ENCODE measurements around the gene CDH20.

Gene CDH20

GRCh38 chr18:61333271-61333745 is at the start of gene CDH20:
TSS of gene CDH20 (plus strand) at chr18:61333430.
- DNase-seq (ENCODE audit: insufficient read length, low spot score) = no peak
- FAIRE-seq = no peak

GRCh38 chr18:61284039-61284438 is 49.2 kb upstream of the CDH20 start:
- FAIRE-seq = no peak
- no peak for DNase-seq (ENCODE audit: insufficient read length, low spot score)

DNA sequence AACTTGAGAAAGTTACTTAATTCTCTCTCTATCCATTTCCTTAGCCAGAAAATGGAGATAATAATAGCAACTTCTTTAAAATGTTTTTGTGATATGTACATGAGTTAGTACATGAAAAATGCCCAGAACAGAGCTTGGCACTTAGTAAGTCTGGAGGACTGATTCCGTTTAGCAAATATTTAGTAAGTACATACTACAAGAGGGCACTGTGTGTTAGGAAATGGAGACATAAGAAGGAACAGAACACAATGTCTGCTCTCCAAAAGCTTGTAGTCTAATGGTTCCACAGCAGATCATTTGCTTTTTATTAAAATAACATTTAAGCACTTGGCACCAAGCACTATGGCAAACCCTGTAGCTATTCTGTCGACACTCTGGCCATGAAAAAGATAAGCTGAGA is 47.5 kb upstream of the CDH20 start:
- DNase-seq (ENCODE audit: insufficient read length, low spot score) = no peak
- no peak for FAIRE-seq

GRCh38 chr18:61286867-61287266 is 46.4 kb upstream of the CDH20 start:
- FAIRE-seq = no peak
- no peak for DNase-seq (ENCODE audit: insufficient read length, low spot score)

- DNase-seq (ENCODE audit: insufficient read length, low spot score) (no peak), FAIRE-seq (no peak)
These were observed 42.6 kb upstream of the CDH20 start for GRCh38 chr18:61290616-61291015.

DNA sequence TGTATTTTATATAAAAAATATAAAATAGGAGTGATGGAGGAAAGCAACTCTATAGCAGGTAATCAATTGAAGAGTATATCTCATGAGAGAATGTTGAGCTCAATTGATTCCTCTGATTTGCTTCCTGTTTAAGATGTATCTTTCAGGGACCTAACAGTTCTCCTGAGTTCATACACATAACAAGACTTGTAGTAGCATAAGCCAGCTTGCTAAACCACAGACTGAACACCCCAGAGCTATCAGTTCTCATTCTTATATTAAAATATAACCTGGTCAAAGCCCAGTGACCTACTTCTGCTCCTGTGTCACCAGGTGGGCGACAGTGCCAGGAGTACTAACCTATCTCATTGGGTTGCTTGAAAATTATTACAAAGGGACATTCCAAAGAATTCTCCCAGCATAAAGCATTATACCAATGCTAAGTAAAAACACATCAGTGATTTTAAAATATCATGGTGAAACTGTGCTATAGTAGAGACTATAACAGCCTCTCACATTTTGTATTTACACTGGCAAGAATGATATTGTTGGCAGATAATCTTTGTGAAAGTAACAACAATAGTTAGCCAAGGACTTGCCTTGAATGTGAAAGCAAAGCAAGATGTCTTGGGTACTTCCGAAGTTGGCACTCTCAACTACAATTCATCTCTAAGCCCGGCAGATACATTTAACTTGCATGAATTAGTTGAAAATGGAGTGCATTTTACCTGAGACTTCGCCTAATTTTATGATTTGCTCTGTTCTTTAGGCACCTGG is 40.8 kb upstream of the CDH20 start:
- FAIRE-seq (no peak), DNase-seq (ENCODE audit: insufficient read length, low spot score) (no peak)

- no peak for DNase-seq (ENCODE audit: insufficient read length, low spot score)
- no peak for FAIRE-seq
These were observed 38.1 kb upstream of the CDH20 start for GRCh38 chr18:61295153-61295552.

GRCh38 chr18:61308004-61308403 is 25.2 kb upstream of the CDH20 start:
- no peak for FAIRE-seq

GRCh38 chr18:61308795-61309393 is 24.3 kb upstream of the CDH20 start:
- DNase-seq (ENCODE audit: insufficient read length, low spot score) (no peak), FAIRE-seq (no peak)

More at GRCh38 chr18:61308004-61308403, 25.2 kb upstream of the CDH20 start:
- DNase-seq (ENCODE audit: insufficient read length, low spot score) = no peak

- DNase-seq (ENCODE audit: insufficient read length, low spot score) (peak; percentile 49), FAIRE-seq (peak; percentile 53)
These were observed 10.9 kb upstream of the CDH20 start for GRCh38 chr18:61322265-61322873.

DNA sequence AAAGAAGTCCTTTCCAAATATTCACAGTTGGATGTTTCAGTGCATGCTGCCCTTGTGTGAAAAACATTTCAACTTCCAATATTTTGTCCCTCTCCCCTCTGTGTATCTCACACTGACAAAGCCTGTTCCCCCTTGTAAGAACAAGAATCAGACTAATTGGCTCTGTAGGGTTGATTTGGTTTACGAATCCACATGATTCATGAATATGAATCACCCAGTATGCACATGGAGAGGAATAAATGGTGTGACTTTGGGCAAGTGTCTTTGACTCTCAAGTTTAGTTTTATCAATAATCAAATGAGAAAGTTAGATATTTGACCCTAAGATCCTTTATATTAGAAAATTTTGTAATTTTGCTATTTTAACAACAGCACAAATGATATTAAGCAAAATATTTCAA is 9.3 kb upstream of the CDH20 start:
- FAIRE-seq (no peak), DNase-seq (ENCODE audit: insufficient read length, low spot score) (no peak)

- no peak for FAIRE-seq
- no peak for DNase-seq (ENCODE audit: insufficient read length, low spot score)
These were observed 6.8 kb upstream of the CDH20 start for GRCh38 chr18:61326407-61326806.

DNA sequence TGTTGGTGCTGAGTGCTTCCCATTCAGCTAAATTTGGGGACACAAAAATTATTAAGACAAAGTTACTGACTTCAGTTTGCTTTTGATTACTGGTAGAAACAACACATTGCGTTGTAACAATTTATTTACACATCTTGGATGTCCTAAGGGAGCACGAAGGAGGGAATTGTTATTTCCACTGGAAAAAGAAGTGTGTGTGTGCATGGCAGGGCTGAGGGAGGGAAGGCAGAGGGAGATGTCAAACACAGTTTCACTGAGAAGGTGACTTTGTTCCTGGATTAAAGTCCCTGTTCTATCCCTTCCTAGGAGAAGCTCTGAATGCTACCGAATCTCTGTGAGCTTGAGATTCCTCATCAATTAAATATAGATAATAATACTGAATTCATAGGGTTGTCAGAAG is 3.8 kb upstream of the CDH20 start:
- FAIRE-seq (no peak), DNase-seq (ENCODE audit: insufficient read length, low spot score) (no peak)

DNA sequence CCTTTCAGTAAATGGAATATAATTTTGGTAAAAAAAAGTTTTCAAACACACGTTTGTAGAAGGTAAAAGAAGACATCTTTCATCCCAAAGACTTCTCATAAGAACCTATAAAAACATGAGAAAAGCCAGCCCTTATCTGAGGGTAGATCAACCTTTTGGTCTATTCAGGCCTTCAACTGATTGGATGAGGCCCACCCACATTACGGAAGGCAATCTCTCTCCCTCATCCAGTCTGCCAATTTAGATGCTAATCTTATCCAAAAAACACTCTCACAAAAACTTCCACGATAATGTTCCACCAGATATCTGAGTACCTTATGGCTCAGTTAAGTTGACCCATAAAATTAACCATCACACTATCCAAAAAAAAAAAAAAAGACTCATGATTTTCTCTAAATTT is 2.2 kb upstream of the CDH20 start:
- no peak for FAIRE-seq
- DNase-seq (ENCODE audit: insufficient read length, low spot score) = no peak

GRCh38 chr18:61333746-61334490 is 688 bp downstream of the CDH20 start:
- DNase-seq (ENCODE audit: insufficient read length, low spot score) = no peak
- FAIRE-seq = no peak

DNA sequence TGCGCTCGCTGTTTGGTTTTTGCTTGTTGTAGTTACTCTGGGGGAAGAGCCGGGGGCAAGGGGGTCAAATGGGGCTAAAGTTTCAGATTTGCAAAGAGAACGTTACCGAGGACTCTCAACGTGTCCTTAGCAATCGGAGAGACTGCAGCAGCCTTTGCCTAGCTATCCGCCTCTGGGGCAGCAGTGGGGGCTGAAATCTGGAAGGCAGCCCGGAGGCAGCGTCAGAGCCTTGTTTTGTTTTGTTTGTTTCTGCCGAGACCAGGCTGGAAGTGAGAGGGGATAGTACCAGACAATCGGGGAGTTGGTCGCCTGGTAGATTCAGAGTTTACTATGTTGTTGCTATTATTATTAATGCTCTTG is 1.2 kb downstream of the CDH20 start:
- no peak for DNase-seq (ENCODE audit: insufficient read length, low spot score)
- no peak for FAIRE-seq

GRCh38 chr18:61334951-61335683 is 1.9 kb downstream of the CDH20 start:
- DNase-seq (ENCODE audit: insufficient read length, low spot score) (no peak), FAIRE-seq (no peak)

DNA sequence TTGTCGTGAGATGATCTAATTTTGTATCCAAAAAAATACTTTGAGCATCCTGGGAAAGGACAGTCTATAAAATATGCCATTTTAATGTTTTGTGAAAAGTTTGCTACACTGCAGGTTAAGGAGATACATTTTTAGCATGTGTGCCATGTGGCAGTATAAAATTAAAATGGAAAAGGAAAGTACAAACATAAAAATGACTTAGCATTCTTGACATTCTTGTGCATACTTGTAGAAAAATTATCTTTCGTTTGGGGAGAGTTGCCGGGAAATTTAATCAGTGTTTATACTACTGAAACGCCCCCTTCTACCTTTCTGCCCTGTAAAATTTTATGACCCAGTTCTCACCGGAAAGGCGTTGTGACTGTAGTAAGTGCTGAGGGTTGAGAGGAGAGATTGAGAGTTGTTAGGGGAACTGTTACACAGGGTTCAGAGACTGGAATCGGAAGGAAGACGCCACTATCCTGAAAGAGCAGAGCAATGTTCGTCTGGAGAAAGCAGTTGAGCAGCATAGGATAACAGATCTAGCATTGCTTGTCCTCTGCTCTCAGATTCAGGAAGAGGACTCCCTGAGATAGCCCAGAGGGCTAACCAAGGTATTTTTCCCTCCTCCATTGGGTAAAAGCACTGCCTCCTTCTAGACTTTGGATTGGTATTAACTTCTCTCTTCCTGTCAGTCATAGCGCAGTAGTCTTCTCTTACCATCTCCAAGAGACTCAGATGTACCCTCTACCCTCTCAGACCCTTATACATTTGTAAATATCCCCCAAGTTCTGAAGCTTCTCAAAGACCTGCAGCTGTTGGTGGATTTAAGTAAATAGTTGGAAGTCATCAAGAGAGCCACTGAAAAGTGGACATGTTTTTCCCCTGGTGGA is 2.7 kb downstream of the CDH20 start:
- no peak for FAIRE-seq

GRCh38 chr18:61336766-61337165 is 3.5 kb downstream of the CDH20 start:
- DNase-seq (ENCODE audit: insufficient read length, low spot score) = no peak
- FAIRE-seq = no peak

More for the DNA sequence above, 2.7 kb downstream of the CDH20 start:
- DNase-seq (ENCODE audit: insufficient read length, low spot score) = no peak

GRCh38 chr18:61337527-61337926 is 4.3 kb downstream of the CDH20 start:
- DNase-seq (ENCODE audit: insufficient read length, low spot score) (no peak), FAIRE-seq (no peak)
